Activated CD8-positive, alpha-beta T cell treated with anti-CD3 and anti-CD28 coated beads, Interleukin-2, amount 10 ng/mL, durations not matched to agents 7 days and 5 days (primary cell): ENCODE measurements around the gene ERO1A. TPM values are rescaled to one million over a fixed set of nuclear protein-coding genes. Genes with fewer than 3 reads are reported as not detected.
"Not testable (repeated sequence)": the region's sequence is repeated elsewhere in the genome, so short reads cannot be mapped to it uniquely, and the experiment has no call there.

ENCODE experiments used
- ATAC-seq: fragments of 150-1000 bp; cut with Tn5 transposase; one replicate; pipeline ENCODE4 v1.10.0; 2021; ENCODE audit warnings: moderate library complexity
- CTCF ChIA-PET: fragments of 350-600 bp; sonication (Branson Sonifier 250); formaldehyde crosslinking; loops from one replicate; lab custom pipeline; 2021; ENCODE audit warnings: antibody characterized with exemption; lab: Charles Lee
- POLR2A ChIA-PET: fragments of 350-600 bp; sonication (Branson Sonifier 250); formaldehyde crosslinking; loops from one replicate; lab custom pipeline; 2021; ENCODE audit warnings: antibody characterized with exemption; lab: Charles Lee
- DNase-seq: peaks from one replicate; pipeline ENCODE4 v3.0.0-alpha.2; 2020
- H3K27ac Mint-ChIP-seq: one replicate; pipeline ENCODE4 v1.8.0; 2021; ENCODE audit warnings: mild to moderate bottlenecking, mixed read lengths
- H3K27me3 Mint-ChIP-seq: one replicate; pipeline ENCODE4 v1.8.0; 2021; ENCODE audit warnings: low read depth, mixed read lengths
- H3K36me3 Mint-ChIP-seq: one replicate; pipeline ENCODE4 v1.8.0; 2021; ENCODE audit warnings: low read depth, mixed read lengths
- H3K4me1 Mint-ChIP-seq: one replicate; pipeline ENCODE4 v1.8.0; 2021; ENCODE audit warnings: low read depth, mixed read lengths
- H3K4me3 Mint-ChIP-seq: one replicate; pipeline ENCODE4 v1.8.0; 2021; ENCODE audit warnings: mild to moderate bottlenecking, mixed read lengths
- H3K9me3 Mint-ChIP-seq: one replicate; pipeline ENCODE4 v1.8.0; 2022; ENCODE audit warnings: mixed read lengths; ENCODE audit not compliant: insufficient read depth
- total RNA-seq, 2 experiments: library from RNA; stranded (reverse); gene quantifications; one replicate each; pipeline ENCODE4 v1.2.3, GENCODE V29; 2021

ERO1A gene, protein sequence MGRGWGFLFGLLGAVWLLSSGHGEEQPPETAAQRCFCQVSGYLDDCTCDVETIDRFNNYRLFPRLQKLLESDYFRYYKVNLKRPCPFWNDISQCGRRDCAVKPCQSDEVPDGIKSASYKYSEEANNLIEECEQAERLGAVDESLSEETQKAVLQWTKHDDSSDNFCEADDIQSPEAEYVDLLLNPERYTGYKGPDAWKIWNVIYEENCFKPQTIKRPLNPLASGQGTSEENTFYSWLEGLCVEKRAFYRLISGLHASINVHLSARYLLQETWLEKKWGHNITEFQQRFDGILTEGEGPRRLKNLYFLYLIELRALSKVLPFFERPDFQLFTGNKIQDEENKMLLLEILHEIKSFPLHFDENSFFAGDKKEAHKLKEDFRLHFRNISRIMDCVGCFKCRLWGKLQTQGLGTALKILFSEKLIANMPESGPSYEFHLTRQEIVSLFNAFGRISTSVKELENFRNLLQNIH
- 100 to 1,000 TPM; 198 to 200 TPM for total RNA-seq

GRCh38 chr14:52695481-52696091, at the start of gene ERO1A:
TSS of gene ERO1A (minus strand) at chr14:52695558. CDS start at chr14:52695481, 77 bp downstream.
- ATAC-seq (peak; percentile 76), DNase-seq (peak; percentile 71)
- peak within 1 kb of the TSS; percentile 99 for H3K4me3 Mint-ChIP-seq
- CTCF ChIA-PET = interaction anchor here (1.9 kb wide), 1 partner anchor 16 kb away, joined by 5 read pairs; no protein-coding TSS in a partner anchor
- H3K9me3 Mint-ChIP-seq = no peaks in the 10 kb centered on the region
- H3K4me1 Mint-ChIP-seq = peaks cover 38% of the 10 kb centered on the region
- POLR2A ChIA-PET = interaction anchor here (0.8 to 2.8 kb wide), 13 partner anchors 9 to 457 kb away, joined by 3 to 29 read pairs (median 3); partner anchors contain the start of genes DDHD1, GPR137C, PSMC6 and STYX
- H3K27me3 Mint-ChIP-seq = no peaks in the 10 kb centered on the region
- peak within 1 kb of the TSS; percentile 99 for H3K27ac Mint-ChIP-seq
- H3K36me3 Mint-ChIP-seq = peaks cover 34% of the 10 kb centered on the region

- DNase-seq (no peak), ATAC-seq (peak; percentile 48)
- ChIA-PET POLR2A (interaction anchor here (0.6 to 3.6 kb wide), 9 partner anchors 12 to 881 kb away, joined by 3 to 28 read pairs (median 5); partner anchors contain the start of genes ERO1A, GNG2 and STYX), CTCF (interaction anchor here (0.9 to 2.0 kb wide), 6 partner anchors 11 to 50 kb away, joined by 3 to 12 read pairs (median 4); partner anchors contain the start of gene STYX)
- peak overlapping the region; percentile 82 for H3K27ac Mint-ChIP-seq
- no peaks in the 10 kb centered on the region for H3K27me3 Mint-ChIP-seq
- H3K4me1 Mint-ChIP-seq = peaks cover 57% of the 10 kb centered on the region
- peaks cover 44% of the 10 kb centered on the region for H3K36me3 Mint-ChIP-seq
- peak overlapping the region; percentile 57 for H3K4me3 Mint-ChIP-seq
- no peaks in the 10 kb centered on the region for H3K9me3 Mint-ChIP-seq
Measured at GRCh38 chr14:52741865-52742264, 46.5 kb upstream of the ERO1A start.

DNA sequence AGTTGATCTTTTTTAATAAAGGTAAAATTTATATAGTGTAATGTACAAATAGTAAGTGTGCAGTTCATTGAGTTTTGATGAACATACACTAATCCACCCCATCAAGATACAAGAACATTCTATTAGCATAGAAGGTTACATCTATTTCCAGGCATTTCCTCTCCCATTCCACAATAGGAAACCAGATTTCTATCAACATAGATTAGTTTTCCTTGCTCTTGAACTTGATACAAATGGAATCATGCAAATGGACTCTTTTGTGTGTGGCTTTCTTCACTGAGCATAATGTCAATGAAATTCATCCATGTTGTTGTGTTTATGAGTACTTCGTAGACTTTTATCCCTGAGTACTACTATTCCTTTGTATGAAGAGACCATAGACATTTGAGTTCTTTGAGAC, 45.4 kb upstream of the ERO1A start:
- ChIA-PET POLR2A (interaction anchor here (0.8 to 3.6 kb wide), 2 partner anchors 11 to 50 kb away, joined by 3 to 28 read pairs; partner anchors contain the start of gene STYX), CTCF (interaction anchor here (2.0 kb wide), 1 partner anchor 10 kb away, joined by 12 read pairs; the partner anchor contains the start of gene STYX)
- Mint-ChIP-seq H3K4me1 (peaks cover 68% of the 10 kb centered on the region), H3K9me3 (no peaks in the 10 kb centered on the region), H3K27ac (no peak overlapping the region), H3K36me3 (peaks cover 40% of the 10 kb centered on the region), H3K27me3 (no peaks in the 10 kb centered on the region), H3K4me3 (no peak overlapping the region)
- no peak for ATAC-seq
- no peak for DNase-seq

DNA sequence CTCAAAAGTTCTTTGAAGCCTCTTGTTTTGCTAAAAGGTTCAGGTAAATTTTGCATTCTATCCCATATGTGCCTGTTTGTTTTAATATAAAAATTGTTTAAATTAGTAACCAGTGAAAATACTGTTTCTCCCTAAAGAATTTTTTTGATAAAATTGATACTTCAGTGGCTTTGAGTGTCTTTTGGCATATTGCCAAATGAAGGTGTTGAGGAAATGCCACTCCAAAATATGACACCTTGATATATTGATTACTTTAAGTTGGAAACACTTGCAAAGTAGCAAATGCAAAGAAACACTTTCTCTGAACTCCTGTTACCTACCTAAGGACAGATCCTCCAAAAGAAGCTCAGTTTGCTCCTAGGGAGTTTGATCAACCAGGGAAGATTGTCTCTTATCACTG, 43.1 kb upstream of the ERO1A start:
- Mint-ChIP-seq H3K4me3 (no peak overlapping the region), H3K4me1 (peaks cover 71% of the 10 kb centered on the region), H3K9me3 (no peaks in the 10 kb centered on the region), H3K27ac (no peak overlapping the region), H3K36me3 (peaks cover 44% of the 10 kb centered on the region), H3K27me3 (no peaks in the 10 kb centered on the region)
- ChIA-PET CTCF (no interaction called here), POLR2A (no interaction called here)
- ATAC-seq (no peak), DNase-seq (no peak)

- H3K9me3 Mint-ChIP-seq = no peaks in the 10 kb centered on the region
- H3K36me3 Mint-ChIP-seq = peaks cover 51% of the 10 kb centered on the region
- peak overlapping the region; percentile 22 for H3K27ac Mint-ChIP-seq
- no peak overlapping the region for H3K4me3 Mint-ChIP-seq
- ATAC-seq (no peak), DNase-seq (no peak)
- CTCF ChIA-PET = interaction anchor here (1.0 to 1.5 kb wide), 2 partner anchors 8 to 24 kb away, joined by 3 read pairs; no protein-coding TSS in a partner anchor
- H3K4me1 Mint-ChIP-seq = peaks cover 71% of the 10 kb centered on the region
- POLR2A ChIA-PET = no interaction called here
- H3K27me3 Mint-ChIP-seq = no peaks in the 10 kb centered on the region
Measured at GRCh38 chr14:52735921-52736489, 40.6 kb upstream of the ERO1A start.

DNA sequence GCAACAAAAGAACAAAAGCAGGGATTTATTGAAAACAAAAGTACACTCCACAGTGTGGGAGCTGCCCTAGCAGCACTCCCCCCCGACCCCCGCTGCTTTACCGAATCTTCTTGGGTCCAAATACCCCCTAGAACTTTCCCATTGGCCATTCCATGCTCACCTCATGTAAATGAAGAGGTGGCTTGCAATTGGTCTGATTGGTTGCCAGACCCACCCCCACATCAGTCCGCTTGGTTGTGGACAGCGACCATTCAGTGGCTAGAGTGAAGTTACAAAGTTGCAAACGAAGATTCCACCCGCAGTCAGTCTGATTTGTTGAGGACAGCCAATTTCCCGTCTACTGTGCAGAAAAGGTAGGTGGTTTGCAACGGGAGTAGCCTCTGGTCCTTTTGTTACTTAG, 38.5 kb upstream of the ERO1A start:
- CTCF ChIA-PET = no interaction called here
- no peak overlapping the region for H3K27ac Mint-ChIP-seq
- H3K4me1 Mint-ChIP-seq = peaks cover 72% of the 10 kb centered on the region
- ATAC-seq (no peak), DNase-seq (no peak)
- H3K4me3 Mint-ChIP-seq = no peak overlapping the region
- H3K27me3 Mint-ChIP-seq = no peaks in the 10 kb centered on the region
- H3K36me3 Mint-ChIP-seq = peaks cover 53% of the 10 kb centered on the region
- POLR2A ChIA-PET = no interaction called here
- no peaks in the 10 kb centered on the region for H3K9me3 Mint-ChIP-seq

GRCh38 chr14:52730709-52731111, 35.4 kb upstream of the ERO1A start:
- H3K27ac Mint-ChIP-seq = peak overlapping the region; percentile 89
- no peaks in the 10 kb centered on the region for H3K27me3 Mint-ChIP-seq
- H3K36me3 Mint-ChIP-seq = peaks cover 51% of the 10 kb centered on the region
- no peaks in the 10 kb centered on the region for H3K9me3 Mint-ChIP-seq
- peak; percentile 36 for DNase-seq
- ChIA-PET CTCF (interaction anchor here (0.7 to 2.7 kb wide), 3 partner anchors 11 to 1819 kb away, joined by 3 to 12 read pairs (median 3); no protein-coding TSS in a partner anchor), POLR2A (interaction anchor here (1.7 to 3.6 kb wide), 4 partner anchors 12 to 60 kb away, joined by 6 to 28 read pairs (median 10); partner anchors contain the start of gene ERO1A)
- no peak for ATAC-seq
- H3K4me3 Mint-ChIP-seq = peak overlapping the region; percentile 93
- H3K4me1 Mint-ChIP-seq = peaks cover 48% of the 10 kb centered on the region

DNA sequence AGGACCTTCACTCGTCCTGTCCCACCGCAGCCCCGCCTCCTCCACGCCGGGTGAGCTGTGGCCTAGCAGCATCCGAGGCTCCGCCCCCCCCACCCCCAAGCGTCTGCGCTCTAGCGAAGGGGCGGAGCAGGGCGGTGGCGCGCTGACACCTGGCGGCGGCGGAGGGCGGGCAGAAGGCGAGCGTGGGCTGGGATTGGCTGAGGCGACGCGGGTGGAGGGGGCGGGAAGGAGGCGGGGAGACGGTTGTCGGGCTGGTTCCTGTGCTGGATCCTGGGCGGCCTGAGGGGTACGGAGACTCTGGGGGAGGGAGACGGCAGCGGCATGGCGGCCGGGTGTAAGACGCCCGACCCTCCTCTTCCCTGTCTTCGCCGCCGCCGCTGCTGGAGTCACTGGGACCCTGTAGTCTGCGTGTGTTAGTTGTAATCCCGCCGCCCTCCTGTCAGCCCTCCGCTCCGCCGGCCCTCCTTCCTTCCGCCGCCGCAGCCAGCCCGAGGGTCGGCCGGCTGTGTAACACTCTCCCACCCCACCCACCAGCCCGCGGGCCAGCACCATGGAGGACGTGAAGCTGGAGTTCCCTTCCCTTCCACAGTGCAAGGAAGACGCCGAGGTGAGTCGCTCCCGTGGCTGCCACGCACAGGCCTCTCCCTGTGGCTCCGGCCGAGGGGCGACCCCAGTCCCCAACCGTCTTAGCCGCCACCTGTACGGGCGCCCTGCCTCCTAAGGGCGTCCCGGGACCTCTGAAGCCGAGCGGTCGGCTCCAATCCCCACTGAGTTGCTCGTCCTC, 34.8 kb upstream of the ERO1A start, which contains the start of gene STYX:
Gene STYX, plus strand, starts transcription at position 242 of the 784 bp plus-strand sequence. Its CDS starts 309 bp downstream, at position 551.
- H3K36me3 Mint-ChIP-seq = peaks cover 52% of the 10 kb centered on the region
- H3K9me3 Mint-ChIP-seq = no peaks in the 10 kb centered on the region
- no peaks in the 10 kb centered on the region for H3K27me3 Mint-ChIP-seq
- CTCF ChIA-PET = interaction anchor here (1.0 to 2.7 kb wide), 2 partner anchors 12 to 28 kb away, joined by 3 to 12 read pairs; no protein-coding TSS in a partner anchor
- H3K27ac Mint-ChIP-seq = peak within 1 kb of the TSS; percentile 89
- POLR2A ChIA-PET = interaction anchor here (1.7 to 3.6 kb wide), 4 partner anchors 13 to 61 kb away, joined by 6 to 28 read pairs (median 10); partner anchors contain the start of gene ERO1A
- peak; percentile 96 for ATAC-seq
- peak; percentile 99 for DNase-seq
- peak within 1 kb of the TSS; percentile 93 for H3K4me3 Mint-ChIP-seq
- peaks cover 42% of the 10 kb centered on the region for H3K4me1 Mint-ChIP-seq

GRCh38 chr14:52729585-52729924, 34.2 kb upstream of the ERO1A start:
- no peak for ATAC-seq
- no peak for DNase-seq
- H3K36me3 Mint-ChIP-seq = peaks cover 53% of the 10 kb centered on the region
- H3K9me3 Mint-ChIP-seq = no peaks in the 10 kb centered on the region
- H3K27ac Mint-ChIP-seq = peak overlapping the region; percentile 89
- H3K4me3 Mint-ChIP-seq = peak overlapping the region; percentile 93
- ChIA-PET POLR2A (interaction anchor here (1.7 to 3.6 kb wide), 3 partner anchors 13 to 34 kb away, joined by 6 to 28 read pairs (median 13); partner anchors contain the start of gene ERO1A), CTCF (interaction anchor here (0.8 to 2.7 kb wide), 3 partner anchors 12 to 232 kb away, joined by 3 to 12 read pairs (median 3); no protein-coding TSS in a partner anchor)
- no peaks in the 10 kb centered on the region for H3K27me3 Mint-ChIP-seq
- H3K4me1 Mint-ChIP-seq = peaks cover 40% of the 10 kb centered on the region

DNA sequence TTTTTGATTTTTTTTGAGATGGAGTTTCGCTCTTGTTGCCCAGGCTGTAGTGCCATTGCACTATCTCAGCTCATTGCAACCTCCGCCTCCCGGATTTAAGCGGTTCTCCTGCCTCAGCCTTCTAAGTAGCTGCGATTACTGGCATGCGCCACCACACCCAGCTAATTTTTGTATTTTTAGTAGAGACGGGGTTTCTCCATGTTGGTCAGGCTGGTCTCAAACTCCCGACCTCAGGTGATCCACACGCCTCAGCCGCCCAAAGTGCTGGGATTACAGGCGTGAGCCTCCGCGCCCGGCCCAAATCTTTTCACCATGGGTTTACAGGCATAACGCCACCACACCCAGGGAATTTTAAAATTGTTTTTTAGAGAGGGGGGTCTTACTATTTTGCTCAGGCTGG, 33.7 kb upstream of the ERO1A start:
- CTCF ChIA-PET = interaction anchor here (0.8 to 2.7 kb wide), 4 partner anchors 10 to 232 kb away, joined by 3 to 12 read pairs (median 3); no protein-coding TSS in a partner anchor

More for the DNA sequence above, 33.7 kb upstream of the ERO1A start:
- not testable (repeated sequence) for H3K9me3 Mint-ChIP-seq, H3K27ac Mint-ChIP-seq, H3K27me3 Mint-ChIP-seq, DNase-seq, ATAC-seq
- peaks cover 52% of the 10 kb centered on the region for H3K36me3 Mint-ChIP-seq
- peak overlapping the region; percentile 22 for H3K4me3 Mint-ChIP-seq
- POLR2A ChIA-PET = interaction anchor here (1.0 to 3.6 kb wide), 3 partner anchors 14 to 35 kb away, joined by 3 to 28 read pairs (median 13); partner anchors contain the start of gene ERO1A
- peaks cover 35% of the 10 kb centered on the region for H3K4me1 Mint-ChIP-seq
